Measurements from ENCODE around the gene YJU2. TPM values are rescaled to one million over a fixed set of nuclear protein-coding genes. Genes with fewer than 3 reads are reported as not detected.

The YJU2 gene
- total RNA-seq, 5 donors from 2014 or later (not counting 1 experiment from before 2014, with no cell fraction given): 28.4 to 37.4 (median 35.2) TPM

- Mint-ChIP-seq H3K27me3 (no peaks in the 10 kb centered on the region), H3K36me3 (no peaks in the 10 kb centered on the region), H3K4me3 (no peak overlapping the region), H3K27ac (no peak overlapping the region), H3K9me3 (peaks cover 0 to 9% (median 0%) of the 10 kb centered on the region in 3 donors), H3K4me1 (peaks cover 0 to 10% (median 0%) of the 10 kb centered on the region in 3 donors)
- no peak for DNase-seq
- no peaks in the 10 kb centered on the region for H3K36me3 ChIP-seq (ENCODE audit: control insufficient read depth in 2 of 2, extremely low read depth in 1 of 2, insufficient read depth in 1 of 2, low read length in 1 of 2)
- POLR2A ChIA-PET: no interaction called here
- no peak for ATAC-seq (replicated peaks in 1 of 4)
- no peak overlapping the region for H3K27ac ChIP-seq (ENCODE audit: low read length)
- WGBS (ENCODE audit: insufficient coverage): 88% methylated on average over 2 of the region's 7 CpGs
- no peaks in the 10 kb centered on the region for H3K27me3 ChIP-seq (replicated peaks in 1 of 2; ENCODE audit: control insufficient read depth in 2 of 2, extremely low read depth in 1 of 2, insufficient read depth in 2 of 2, low read length in 1 of 2)
- no peak overlapping the region for H3K4me3 ChIP-seq (ENCODE audit: control insufficient read depth in 1 of 2, extremely low read depth in 1 of 2, low read length in 1 of 2)
- CTCF ChIA-PET: interaction anchor here in 1 of 2 donors (0.5 kb wide), 1 partner anchor 18 kb away, joined by 5 read pairs; no protein-coding TSS in a partner anchor
- no peaks in the 10 kb centered on the region for H3K9me3 ChIP-seq
- H3K4me1 ChIP-seq (ENCODE audit: control insufficient read depth in 1 of 2, extremely low read depth in 1 of 2, insufficient read depth in 2 of 2, low read length in 2 of 2): no peaks in the 10 kb centered on the region
Observed at GRCh38 chr19:4318460-4318859, 71.6 kb downstream of the YJU2 start.

Other genes with a start within 250 kb of the YJU2 start
- 10 to 100 TPM; 21.8 to 42.6 (median 31.4) TPM for gene PIAS4, start 239.3 kb upstream of the YJU2 start, total RNA-seq
- 10 to 100 TPM; 43.6 to 85.7 (median 81.8) TPM for gene ZBTB7A, start 180.2 kb upstream of the YJU2 start, total RNA-seq
- gene MAP2K2, start 123.0 kb upstream of the YJU2 start, total RNA-seq: 100 to 1,000 TPM; 101 to 152 (median 141) TPM
- under 1 TPM in 1 of 5 donors, not detected in 4; 0.16 TPM for gene CREB3L3, start 93.4 kb upstream of the YJU2 start, total RNA-seq
- gene SIRT6, start 64.5 kb upstream of the YJU2 start, total RNA-seq: 10 to 100 TPM; 19.9 to 35.7 (median 30.0) TPM
- 1 to 10 TPM in 3 of 5 donors, under 1 TPM in 2; 0.79 to 2.2 (median 1.3) TPM for gene ANKRD24, start 64.4 kb upstream of the YJU2 start, total RNA-seq
- under 1 TPM in 3 of 5 donors, not detected in 2; 0.38 to 0.92 (median 0.79) TPM for gene EBI3, start 17.6 kb upstream of the YJU2 start, total RNA-seq
- under 1 TPM in 1 of 5 donors, not detected in 4; 0.19 TPM for gene SHD, start 32.2 kb downstream of the YJU2 start, total RNA-seq
- 10 to 100 TPM; 13.5 to 44.0 (median 32.4) TPM for gene TMIGD2, start 55.3 kb downstream of the YJU2 start, total RNA-seq
- gene FSD1, start 57.5 kb downstream of the YJU2 start, total RNA-seq: 1 to 10 TPM; 2.8 to 4.1 (median 3.4) TPM
- gene STAP2, start 91.7 kb downstream of the YJU2 start, total RNA-seq: 1 to 10 TPM; 2.3 to 3.7 (median 2.9) TPM
- gene MPND, start 96.5 kb downstream of the YJU2 start, total RNA-seq: 10 to 100 TPM; 10.7 to 27.3 (median 22.6) TPM
- gene SH3GL1, start 153.5 kb downstream of the YJU2 start, total RNA-seq: 10 to 100 TPM; 38.8 to 51.5 (median 45.7) TPM
- 10 to 100 TPM; 14.4 to 27.3 (median 16.5) TPM for gene CHAF1A, start 155.6 kb downstream of the YJU2 start, total RNA-seq
- 10 to 100 TPM; 49.7 to 86.4 (median 76.5) TPM for gene UBXN6, start 210.7 kb downstream of the YJU2 start, total RNA-seq
- 10 to 100 TPM; 24.9 to 41.8 (median 39.4) TPM for gene HDGFL2, start 225.2 kb downstream of the YJU2 start, total RNA-seq